H1 (cell line): ENCODE results near the gene KRTAP5-8. TPM values are rescaled to one million over a fixed set of nuclear protein-coding genes. Genes with fewer than 3 reads are reported as not detected.

Experiments used
- CTCF ChIA-PET: fragments of 300-600 bp; sonication (Branson Sonifier 250); formaldehyde crosslinking; loops from one replicate; lab custom pipeline; 2021; ENCODE audit not compliant: partially characterized antibody; lab: Charles Lee
- POLR2A ChIA-PET: fragments of 300-600 bp; sonication (Branson Sonifier 250); formaldehyde crosslinking; loops from one replicate; lab custom pipeline; 2021; ENCODE audit warnings: inconsistent platforms; ENCODE audit not compliant: partially characterized antibody; lab: Charles Lee
- DNase-seq, 2 experiments: peaks; one replicate each; pipeline versions ENCODE4 v3.0.0 to v3.0.0-alpha.2; 2010 to 2022; ENCODE audit warnings: low spot score in 2 of 2, low read depth in 1 of 2, mixed read lengths in 1 of 2
- FAIRE-seq: peaks from 2 replicates; lab custom pipeline; 2011; peaks lifted over from hg19 to GRCh38; lab: Jason Lieb, UNC
- H2AFZ ChIP-seq: 2 replicates; pipeline ENCODE4 v1.8.1; 2012; ENCODE audit warnings: low read length, inconsistent platforms
- H2AK5ac ChIP-seq: 2 replicates; pipeline ENCODE4 v1.6.1; 2013; ENCODE audit warnings: low read depth, low read length
- H2BK120ac ChIP-seq: replicated peaks from 2 replicates; pipeline ENCODE3; 2013; ENCODE audit warnings: low read depth, low read length, inconsistent platforms
- H2BK12ac ChIP-seq: 2 replicates; pipeline ENCODE4 v1.6.1; 2013; ENCODE audit warnings: low read depth, low read length
- H2BK15ac ChIP-seq: 2 replicates; pipeline ENCODE4 v1.6.1; 2013; ENCODE audit warnings: low read length
- H2BK20ac ChIP-seq: 2 replicates; pipeline ENCODE4 v1.6.1; 2013; ENCODE audit warnings: low read length
- H2BK5ac ChIP-seq: 2 replicates; pipeline ENCODE4 v1.6.1; 2013; ENCODE audit warnings: low read depth, low read length
- H3K14ac ChIP-seq: 2 replicates; pipeline ENCODE4 v1.6.1; 2013; ENCODE audit warnings: inconsistent platforms; ENCODE audit not compliant: insufficient read length
- H3K18ac ChIP-seq: 2 replicates; pipeline ENCODE4 v1.6.1; 2013; ENCODE audit warnings: low read length; ENCODE audit errors: extremely low read depth
- H3K23ac ChIP-seq: 2 replicates; pipeline ENCODE4 v1.6.1; 2013; ENCODE audit warnings: inconsistent platforms; ENCODE audit not compliant: insufficient read length
- H3K23me2 ChIP-seq: 2 replicates; pipeline ENCODE4 v1.6.1; 2013; ENCODE audit warnings: low read depth, low read length
- H3K27ac ChIP-seq: 2 replicates; pipeline ENCODE4 v1.6.1; 2011; ENCODE audit warnings: low read depth, low read length, inconsistent platforms
- H3K27me3 ChIP-seq, 4 experiments: replicated peaks in 1 of 4; 1 replicate in 1 of 4; 2 replicates in 3 of 4; pipeline versions ENCODE4 v1.6.1 to v1.8.1; 2011 to 2013; ENCODE audit warnings: low read length in 3 of 4, mild to moderate bottlenecking in 3 of 4, inconsistent platforms in 2 of 4, mixed read lengths in 2 of 4, moderate library complexity in 1 of 4; ENCODE audit not compliant: control insufficient read depth in 3 of 4, insufficient read depth in 3 of 4; ENCODE audit errors: extremely low read depth in 1 of 4
- H3K36me3 ChIP-seq, 4 experiments: 2 replicates each; pipeline versions ENCODE4 v1.6.1 to v1.8.1; 2011 to 2013; ENCODE audit warnings: mild to moderate bottlenecking in 4 of 4, low read length in 3 of 4, moderate library complexity in 2 of 4, control low read depth in 1 of 4, inconsistent platforms in 1 of 4; ENCODE audit not compliant: insufficient read depth in 4 of 4, control insufficient read depth in 2 of 4
- H3K4ac ChIP-seq: replicated peaks from 2 replicates; pipeline ENCODE3; 2013; ENCODE audit warnings: low read length, low read depth, mixed read lengths, inconsistent platforms; ENCODE audit not compliant: insufficient read length
- H3K4me1 ChIP-seq, 4 experiments: replicated peaks in 1 of 4; 1 replicate in 1 of 4; 2 replicates in 3 of 4; pipeline versions ENCODE4 v1.6.1 to v1.8.1; 2011 to 2013; ENCODE audit warnings: low read length in 3 of 4, inconsistent platforms in 2 of 4, mixed read lengths in 1 of 4; ENCODE audit not compliant: insufficient read depth in 4 of 4, control insufficient read depth in 3 of 4
- H3K4me2 ChIP-seq, 2 experiments: 2 replicates each; pipeline versions ENCODE4 v1.6.1 to v1.8.1; 2011 to 2013; ENCODE audit warnings: low read depth in 2 of 2, low read length in 2 of 2, control low read depth in 1 of 2, inconsistent platforms in 1 of 2, mild to moderate bottlenecking in 1 of 2; ENCODE audit not compliant: insufficient read depth in 1 of 2
- H3K4me3 ChIP-seq, 4 experiments: fragments of 200-600, 300-600 bp in 1 of 4; sonication (generic), shearing (Covaris generic), sonication (Bioruptor Twin) in 1 of 4; 2 replicates each; pipeline versions ENCODE4 v1.5.1 to v1.8.1; 2011 to 2016; ENCODE audit warnings: low read length in 4 of 4, low read depth in 3 of 4, control low read depth in 2 of 4, inconsistent platforms in 2 of 4, mild to moderate bottlenecking in 2 of 4, mixed read lengths in 1 of 4, moderate library complexity in 1 of 4; ENCODE audit not compliant: insufficient read depth in 2 of 4; ENCODE audit errors: extremely low read depth in 1 of 4
- H3K56ac ChIP-seq: replicated peaks from 2 replicates; pipeline ENCODE3; 2013; ENCODE audit warnings: low read depth, mild to moderate bottlenecking, mixed read lengths, low read length, inconsistent platforms; ENCODE audit not compliant: insufficient read length
- H3K79me1 ChIP-seq: 2 replicates; pipeline ENCODE4 v1.6.1; 2013; ENCODE audit warnings: low read depth, low read length, control low read depth
- H3K79me2 ChIP-seq, 2 experiments: 2 replicates each; pipeline versions ENCODE4 v1.6.1 to v1.8.1; 2012 to 2013; ENCODE audit warnings: low read length in 2 of 2, mild to moderate bottlenecking in 2 of 2, inconsistent platforms in 1 of 2; ENCODE audit not compliant: insufficient read depth in 2 of 2, control insufficient read depth in 1 of 2
- H3K9ac ChIP-seq, 4 experiments: replicated peaks in 1 of 4; 1 replicate in 1 of 4; 2 replicates in 3 of 4; pipeline versions ENCODE4 v1.6.1 to v1.8.1; 2011 to 2013; ENCODE audit warnings: low read depth in 3 of 4, low read length in 3 of 4, control low read depth in 2 of 4, mild to moderate bottlenecking in 2 of 4, moderate library complexity in 2 of 4, inconsistent platforms in 1 of 4; ENCODE audit errors: extremely low read depth in 1 of 4
- H3K9me3 ChIP-seq, 2 experiments: 2 replicates each; pipeline versions ENCODE4 v1.6.1 to v1.8.1; 2012 to 2013; ENCODE audit warnings: mild to moderate bottlenecking in 2 of 2, moderate library complexity in 2 of 2, control low read depth in 1 of 2, inconsistent platforms in 1 of 2, low read depth in 1 of 2, low read length in 1 of 2, mixed read lengths in 1 of 2; ENCODE audit not compliant: insufficient read depth in 2 of 2
- H4K20me1 ChIP-seq, 2 experiments: replicated peaks in 1 of 2; 2 replicates each; pipeline versions ENCODE3 to v1.8.1; 2011 to 2013; ENCODE audit warnings: inconsistent platforms in 2 of 2, low read length in 2 of 2, mild to moderate bottlenecking in 1 of 2; ENCODE audit not compliant: insufficient read depth in 2 of 2, control insufficient read depth in 1 of 2
- H4K5ac ChIP-seq: 2 replicates; pipeline ENCODE4 v1.6.1; 2013; ENCODE audit warnings: low read length, low read depth, mixed read lengths, inconsistent platforms; ENCODE audit not compliant: insufficient read length
- H4K8ac ChIP-seq: 2 replicates; pipeline ENCODE4 v1.8.0; 2013; ENCODE audit warnings: mild to moderate bottlenecking, moderate library complexity, low read length, inconsistent platforms; ENCODE audit not compliant: insufficient read depth; ENCODE audit errors: extremely low read depth
- H4K91ac ChIP-seq: replicated peaks from 2 replicates; pipeline ENCODE3; 2013; ENCODE audit warnings: low read length, mixed read lengths, inconsistent platforms; ENCODE audit not compliant: insufficient read length
- WGBS, 2 experiments: shearing (Covaris generic) in 1 of 2; methylation state at CpG; one replicate each; pipeline versions ENCODE4 v1.1.6 to v1.1.7; 2013 to 2015; ENCODE audit warnings: low lambda C conversion rate in 2 of 2, mixed read lengths in 2 of 2, inconsistent platforms in 1 of 2, low coverage in 1 of 2, missing lambda C conversion rate in 1 of 2; ENCODE audit not compliant: insufficient replicate concordance in 2 of 2, insufficient coverage in 1 of 2, insufficient read length in 1 of 2; ENCODE audit errors: extremely low coverage in 1 of 2, missing lambda C conversion rate in 1 of 2; 5-methylcytosine and 5-hydroxymethylcytosine counted together
- polyA plus RNA-seq, 7 experiments: library from polyadenylated mRNA; depleted of rRNA in 3 of 7; stranded (reverse) in 5 of 7; unstranded in 2 of 7; fragments of >200 nt in 5 of 7; fragments of 200-250 nt in 2 of 7; gene quantifications; 1 replicate in 5 of 7; 2 replicates in 1 of 7; 4 replicates in 1 of 7; pipeline versions ENCODE4 v1.2.1 to v1.2.3, GENCODE V29; 2011 to 2013; ENCODE audit warnings: missing spikeins in 2 of 7, mixed read lengths in 2 of 7
- total RNA-seq: library from RNA; stranded (reverse); fragmentation: NEBNext Ultra II Directional; extraction: Animal tissue kit (Norgen Biotek cat#: 25700); gene quantifications from 2 replicates; pipeline ENCODE4 v1.2.1, GENCODE V29; 2021

KRTAP5-8 gene
- total and polyA plus RNA-seq, 2 of the 8 experiments (the other 6 are each of a cell fraction or from before 2014, with no cell fraction given), result not detected

DNA sequence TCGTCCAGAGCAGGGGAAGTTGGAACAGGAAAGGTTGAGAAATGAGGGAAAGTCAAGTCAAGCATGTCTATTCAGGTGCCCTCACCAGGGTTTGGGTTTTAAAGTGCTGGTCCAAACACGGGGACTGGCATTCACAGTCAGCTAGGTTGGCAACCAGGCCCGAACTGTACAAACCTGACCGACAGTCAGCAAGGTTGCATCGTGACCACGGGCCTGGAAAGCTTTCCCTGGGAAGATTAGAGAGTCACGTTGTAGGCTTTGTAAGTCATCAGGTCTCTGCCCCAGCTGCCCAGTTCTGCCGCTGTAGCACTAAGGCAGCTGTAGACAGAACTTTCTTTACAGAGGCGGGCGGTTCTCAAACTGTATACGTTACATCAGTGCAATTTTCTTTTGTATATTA is 35.0 kb downstream of the KRTAP5-8 start:
- Histone ChIP-seq H3K18ac (no peak overlapping the region), H3K56ac (no peak overlapping the region), H3K23me2 (peaks cover 8% of the 10 kb centered on the region; the same call in 1 of the 2 replicates), H3K14ac (no peak overlapping the region), H2BK5ac (no peak overlapping the region; the same call in 1 of the 2 replicates), H3K4me3 (no peak overlapping the region), H3K9me3 (no peaks in the 10 kb centered on the region), H3K4ac (no peak overlapping the region), H4K8ac (no peak overlapping the region), H3K27me3 (no peaks in the 10 kb centered on the region; a peak in 2 of 7 replicates), H2BK12ac (no peak overlapping the region), H2BK20ac (no peak overlapping the region), H3K79me2 (no peaks in the 10 kb centered on the region; a peak in 1 of 4 replicates), H3K4me2 (no peak overlapping the region), H3K23ac (no peak overlapping the region), H2AFZ (no peak overlapping the region), H4K5ac (no peak overlapping the region), H3K79me1 (no peaks in the 10 kb centered on the region), H2BK15ac (no peak overlapping the region; the same call in 1 of the 2 replicates), H2BK120ac (no peak overlapping the region), H3K36me3 (no peaks in the 10 kb centered on the region), H3K4me1 (peaks cover 0 to 4% (median 1%) of the 10 kb centered on the region in 4 experiments; a peak in 3 of 7 replicates), H4K91ac (peak overlapping the region; percentile 73), H4K20me1 (peaks cover 0 to 9% of the 10 kb centered on the region in 2 experiments), H2AK5ac (peak overlapping the region; percentile 65; the same call in 1 of the 2 replicates), H3K27ac (no peak overlapping the region), H3K9ac (no peak overlapping the region)
- FAIRE-seq (no peak), DNase-seq (no peak)
- ChIA-PET CTCF (interaction anchor here (0.6 to 5.4 kb wide), 5 partner anchors 9 to 1171 kb away, joined by 3 to 37 read pairs (median 3); partner anchors contain the start of genes KRTAP5-10 and KRTAP5-11), POLR2A (no interaction called here)
- 88% methylated on average over 10 of the region's 11 CpGs; no CpG with 5 or more reads in 1 of the 2 experiments for WGBS, 2 experiments
